AG09319 (cell line): ENCODE data around the gene PRR15.
"Not testable (repeated sequence)": the region's sequence is repeated elsewhere in the genome, so short reads cannot be mapped to it uniquely, and the experiment has no call there.

Experiments used
- DNase-seq: peaks from one replicate; pipeline ENCODE4 v3.0.0-alpha.2; 2010; ENCODE audit warnings: low read depth; ENCODE audit errors: extremely low read depth
- TF ChIP-seq, protein P1 (sequence below): IDR thresholded peaks from 2 replicates; pipeline ENCODE4 v1.5.1; 2011; ENCODE audit warnings: low read depth, mild to moderate bottlenecking, inconsistent platforms, low read length, moderate library complexity

Gene PRR15

GRCh38 chr7:29563590-29564495 is at the start of gene PRR15:
Gene PRR15 (plus strand): TSS chr7:29563835. CDS start chr7:29566330, 2,495 bp downstream.
- TF ChIP-seq, protein P1, sequence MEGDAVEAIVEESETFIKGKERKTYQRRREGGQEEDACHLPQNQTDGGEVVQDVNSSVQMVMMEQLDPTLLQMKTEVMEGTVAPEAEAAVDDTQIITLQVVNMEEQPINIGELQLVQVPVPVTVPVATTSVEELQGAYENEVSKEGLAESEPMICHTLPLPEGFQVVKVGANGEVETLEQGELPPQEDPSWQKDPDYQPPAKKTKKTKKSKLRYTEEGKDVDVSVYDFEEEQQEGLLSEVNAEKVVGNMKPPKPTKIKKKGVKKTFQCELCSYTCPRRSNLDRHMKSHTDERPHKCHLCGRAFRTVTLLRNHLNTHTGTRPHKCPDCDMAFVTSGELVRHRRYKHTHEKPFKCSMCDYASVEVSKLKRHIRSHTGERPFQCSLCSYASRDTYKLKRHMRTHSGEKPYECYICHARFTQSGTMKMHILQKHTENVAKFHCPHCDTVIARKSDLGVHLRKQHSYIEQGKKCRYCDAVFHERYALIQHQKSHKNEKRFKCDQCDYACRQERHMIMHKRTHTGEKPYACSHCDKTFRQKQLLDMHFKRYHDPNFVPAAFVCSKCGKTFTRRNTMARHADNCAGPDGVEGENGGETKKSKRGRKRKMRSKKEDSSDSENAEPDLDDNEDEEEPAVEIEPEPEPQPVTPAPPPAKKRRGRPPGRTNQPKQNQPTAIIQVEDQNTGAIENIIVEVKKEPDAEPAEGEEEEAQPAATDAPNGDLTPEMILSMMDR: no peak
- no peak for DNase-seq

DNA sequence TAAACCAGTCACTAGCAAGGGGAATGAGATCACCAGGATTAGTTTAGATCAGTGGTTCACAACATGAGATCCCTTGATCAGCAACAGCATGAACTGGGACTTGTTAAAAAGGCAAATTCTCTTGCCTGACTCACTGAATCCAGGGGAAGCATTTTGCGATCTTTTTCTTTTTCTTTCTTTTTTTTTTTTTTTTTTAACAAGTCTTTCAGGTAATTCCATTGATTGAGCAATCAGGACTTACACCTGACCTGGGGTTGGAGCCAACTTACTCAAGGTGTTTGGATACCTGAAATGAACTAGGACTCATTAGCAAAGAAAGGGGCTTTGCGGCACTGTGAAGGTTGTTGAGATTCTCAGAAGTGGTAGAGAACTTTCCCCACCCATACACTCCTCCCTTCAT is 47.1 kb upstream of the PRR15 start:
- TF ChIP-seq, protein P1: no peak
- no peak for DNase-seq

DNA sequence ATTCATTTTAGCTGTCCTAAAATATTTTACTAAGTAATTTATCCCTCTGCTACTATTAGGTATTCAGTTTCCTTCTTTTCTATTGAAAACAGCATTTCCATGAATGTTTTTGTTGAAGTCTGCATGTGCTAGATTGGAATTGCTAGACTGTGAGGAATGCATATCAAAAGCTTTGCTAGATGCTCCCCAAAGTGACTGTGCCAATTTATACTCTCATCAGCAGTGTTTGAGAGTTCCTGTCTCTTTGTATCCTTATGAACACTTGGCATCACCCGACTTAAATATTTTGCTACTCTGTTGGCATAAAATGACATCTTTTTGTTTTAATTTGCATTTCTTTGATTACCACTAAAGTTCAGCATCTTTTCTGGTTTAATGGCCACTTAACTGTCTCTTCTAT is 45.0 kb upstream of the PRR15 start:
- no peak for DNase-seq

GRCh38 chr7:29523728-29524127 is 39.9 kb upstream of the PRR15 start:
- TF ChIP-seq, protein P1: no peak
- DNase-seq: no peak

More for the DNA sequence above, 45.0 kb upstream of the PRR15 start:
- TF ChIP-seq, protein P1: no peak

DNA sequence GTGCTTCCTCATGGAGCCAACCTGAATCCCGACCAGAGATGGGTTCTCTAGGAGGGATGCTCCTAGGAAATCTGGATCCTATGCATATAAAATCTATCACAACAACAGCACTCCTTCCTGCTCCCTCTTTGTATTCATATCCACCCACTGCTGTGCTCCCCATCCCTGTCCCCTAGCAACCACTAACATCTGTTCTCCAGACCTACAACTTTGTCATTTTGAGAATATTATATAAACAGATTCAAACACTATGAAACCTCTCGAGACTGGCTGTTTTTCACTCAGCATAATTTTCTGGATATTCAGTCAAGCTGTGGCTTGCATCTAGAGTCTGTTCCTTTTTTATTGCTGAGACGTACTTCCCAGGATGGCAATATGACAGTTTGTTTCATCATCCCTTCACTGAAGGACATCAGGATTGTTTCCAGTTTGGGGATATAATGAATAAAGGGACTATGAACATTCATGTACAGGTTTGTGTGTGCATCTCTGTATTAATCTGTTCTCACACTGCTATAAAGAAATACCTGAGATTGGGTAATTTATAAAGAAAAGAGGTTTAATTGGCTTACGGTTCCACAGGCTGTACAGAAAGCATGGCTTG is 36.0 kb upstream of the PRR15 start:
- TF ChIP-seq, protein P1: no peak
- no peak for DNase-seq

GRCh38 chr7:29528526-29528925 is 35.1 kb upstream of the PRR15 start:
- not testable (repeated sequence) for DNase-seq

DNA sequence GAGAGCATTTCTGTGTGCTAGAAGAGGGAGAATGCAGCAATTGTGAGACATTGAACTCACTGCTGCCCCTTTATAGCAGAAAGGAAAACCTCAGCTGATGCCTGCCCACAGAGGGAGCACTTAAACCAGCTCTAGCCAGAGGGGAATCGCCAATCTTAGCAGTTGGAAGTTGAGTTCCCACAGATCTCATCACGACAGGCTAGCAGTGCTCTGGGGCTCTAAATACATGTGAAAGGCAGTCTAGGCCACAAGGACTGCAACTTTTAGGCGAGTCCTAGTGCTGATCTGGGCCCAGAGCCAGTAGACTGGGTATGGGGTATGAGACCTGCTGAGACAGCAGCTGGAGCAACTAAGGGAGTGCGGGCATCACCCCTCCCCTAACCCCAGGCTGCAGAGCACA is 25.2 kb upstream of the PRR15 start:
- no peak for DNase-seq
- TF ChIP-seq, protein P1: no peak
